Liver (tissue), 9 donors: ENCODE results near the gene WHAMM. TPM values are rescaled to one million over a fixed set of nuclear protein-coding genes. Genes with fewer than 3 reads are reported as not detected.

Experiments
- DNase-seq: peaks from one replicate; pipeline ENCODE4 v3.0.0-alpha.2; 2017; ENCODE audit warnings: low spot score
- H3K27ac ChIP-seq, 2 donors: one replicate each; pipeline ENCODE4 v1.7.0; 2013; ENCODE audit warnings: inconsistent platforms in 2 of 2, low read length in 2 of 2, control low read depth in 1 of 2, low read depth in 1 of 2, mild to moderate bottlenecking in 1 of 2
- H3K27me3 ChIP-seq, 4 donors: one replicate each; pipeline versions ENCODE4 v1.6.1 to v1.7.0; 2013; ENCODE audit warnings: low read length in 3 of 4, inconsistent platforms in 1 of 4, mild to moderate bottlenecking in 1 of 4, moderate library complexity in 1 of 4; ENCODE audit not compliant: control insufficient read depth in 4 of 4, insufficient read depth in 4 of 4
- H3K36me3 ChIP-seq, 4 donors: one replicate each; pipeline versions ENCODE4 v1.6.1 to v1.7.0; 2013; ENCODE audit warnings: low read length in 3 of 4, mild to moderate bottlenecking in 3 of 4, low read depth in 1 of 4, moderate library complexity in 1 of 4; ENCODE audit not compliant: control insufficient read depth in 4 of 4, insufficient read depth in 3 of 4
- H3K4me1 ChIP-seq, 4 donors: one replicate each; pipeline versions ENCODE4 v1.6.1 to v1.7.0; 2013; ENCODE audit warnings: low read length in 3 of 4, mild to moderate bottlenecking in 3 of 4, moderate library complexity in 1 of 4; ENCODE audit not compliant: control insufficient read depth in 4 of 4, insufficient read depth in 4 of 4
- H3K4me3 ChIP-seq, 3 donors: one replicate each; pipeline versions ENCODE4 v1.6.1 to v1.7.0; 2013; ENCODE audit warnings: low read length in 3 of 3, control low read depth in 1 of 3, low read depth in 1 of 3, mild to moderate bottlenecking in 1 of 3
- H3K9ac ChIP-seq, 2 donors: one replicate each; pipeline ENCODE4 v1.7.0; 2013; ENCODE audit warnings: low read length in 2 of 2, mild to moderate bottlenecking in 2 of 2, moderate library complexity in 2 of 2, control low read depth in 1 of 2, low read depth in 1 of 2
- H3K9me3 ChIP-seq, 4 donors: one replicate each; pipeline versions ENCODE4 v1.6.1 to v1.7.0; 2013; ENCODE audit warnings: low read length in 3 of 4; ENCODE audit not compliant: control insufficient read depth in 4 of 4
- CTCF ChIP-seq: fragments of 150-350 bp; IDR thresholded peaks from 2 replicates; pipeline ENCODE4 v1.5.1; 2017; ENCODE audit warnings: improper control_type of control experiment, low read depth, low read length; ENCODE audit not compliant: missing input control
- FOXA1 ChIP-seq: IDR thresholded peaks from 2 replicates; pipeline ENCODE4 v1.6.1; 2016; ENCODE audit warnings: antibody characterized with exemption
- FOXA2 ChIP-seq: IDR thresholded peaks from 2 replicates; pipeline ENCODE4 v1.6.1; 2016; ENCODE audit warnings: antibody characterized with exemption
- GABPA ChIP-seq, 2 donors: IDR thresholded peaks in 1 of 2; conservative IDR thresholded peaks in 1 of 2; 2 replicates each; pipeline ENCODE4 v1.6.1; 2016; ENCODE audit warnings: antibody characterized with exemption in 2 of 2, mild to moderate bottlenecking in 1 of 2, moderate library complexity in 1 of 2
- HNF4A ChIP-seq, 2 donors: conservative IDR thresholded peaks; 2 replicates each; pipeline ENCODE4 v1.6.1; 2016; ENCODE audit warnings: antibody characterized with exemption in 2 of 2, mild to moderate bottlenecking in 2 of 2
- HNF4G ChIP-seq: IDR thresholded peaks from 2 replicates; pipeline ENCODE4 v1.6.1; 2016; ENCODE audit warnings: antibody characterized with exemption
- JUND ChIP-seq, 2 donors: IDR thresholded peaks; 2 replicates each; pipeline ENCODE4 v1.6.1; 2016; ENCODE audit warnings: antibody characterized with exemption in 2 of 2
- MAX ChIP-seq: IDR thresholded peaks from 2 replicates; pipeline ENCODE4 v1.6.1; 2016; ENCODE audit warnings: antibody characterized with exemption
- RAD21 ChIP-seq, 2 donors: IDR thresholded peaks; 2 replicates each; pipeline ENCODE4 v1.6.1; 2016; ENCODE audit warnings: antibody characterized with exemption in 2 of 2, mild to moderate bottlenecking in 2 of 2
- REST ChIP-seq: IDR thresholded peaks from 2 replicates; pipeline ENCODE4 v1.6.1; 2016; ENCODE audit warnings: antibody characterized with exemption, mild to moderate bottlenecking
- RXRA ChIP-seq, 2 donors: IDR thresholded peaks; 2 replicates each; pipeline ENCODE4 v1.6.1; 2017 to 2018; ENCODE audit warnings: antibody characterized with exemption in 2 of 2, mild to moderate bottlenecking in 1 of 2
- YY1 ChIP-seq: IDR thresholded peaks from 2 replicates; pipeline ENCODE4 v1.6.1; 2016; ENCODE audit warnings: antibody characterized with exemption, mild to moderate bottlenecking
- WGBS: extraction: QIAGEN DNeasy Blood & Tissue Kit; methylation state at CpG from one replicate; pipeline ENCODE4 v1.1.7; 2013; 5-methylcytosine and 5-hydroxymethylcytosine counted together
- polyA plus RNA-seq, 2 donors: library from polyadenylated mRNA; stranded (reverse) in 1 of 2; unstranded in 1 of 2; fragments of 200-250 nt in 1 of 2; fragments of >200 nt in 1 of 2; fragmentation: Nextera tagmentation in 1 of 2; extraction: Ambion mirVana in 1 of 2; gene quantifications; one replicate each; pipeline versions ENCODE4 v1.2.1 to v1.2.3, GENCODE V29; 2013 to 2015
- total RNA-seq, 2 donors: library from RNA; depleted of rRNA; stranded (reverse); fragments of >200 nt; gene quantifications; one replicate each; pipeline ENCODE4 v1.2.3, GENCODE V29; 2014
- TF ChIP-seq, protein P1 (sequence below): IDR thresholded peaks from 2 replicates; pipeline ENCODE4 v1.6.1; 2016; ENCODE audit warnings: antibody characterized with exemption
- TF ChIP-seq, protein P2 (sequence below): IDR thresholded peaks from 2 replicates; pipeline ENCODE4 v1.6.1; 2016; ENCODE audit warnings: antibody characterized with exemption
- donor health status: healthy.
- donor health status: healthy.
- donor health status: healthy.
- donor health status: healthy.
- donor health status: healthy.

Gene WHAMM
- total and polyA plus RNA-seq, 4 donors, result 2.5 to 4.0 (median 3.2) TPM

DNA sequence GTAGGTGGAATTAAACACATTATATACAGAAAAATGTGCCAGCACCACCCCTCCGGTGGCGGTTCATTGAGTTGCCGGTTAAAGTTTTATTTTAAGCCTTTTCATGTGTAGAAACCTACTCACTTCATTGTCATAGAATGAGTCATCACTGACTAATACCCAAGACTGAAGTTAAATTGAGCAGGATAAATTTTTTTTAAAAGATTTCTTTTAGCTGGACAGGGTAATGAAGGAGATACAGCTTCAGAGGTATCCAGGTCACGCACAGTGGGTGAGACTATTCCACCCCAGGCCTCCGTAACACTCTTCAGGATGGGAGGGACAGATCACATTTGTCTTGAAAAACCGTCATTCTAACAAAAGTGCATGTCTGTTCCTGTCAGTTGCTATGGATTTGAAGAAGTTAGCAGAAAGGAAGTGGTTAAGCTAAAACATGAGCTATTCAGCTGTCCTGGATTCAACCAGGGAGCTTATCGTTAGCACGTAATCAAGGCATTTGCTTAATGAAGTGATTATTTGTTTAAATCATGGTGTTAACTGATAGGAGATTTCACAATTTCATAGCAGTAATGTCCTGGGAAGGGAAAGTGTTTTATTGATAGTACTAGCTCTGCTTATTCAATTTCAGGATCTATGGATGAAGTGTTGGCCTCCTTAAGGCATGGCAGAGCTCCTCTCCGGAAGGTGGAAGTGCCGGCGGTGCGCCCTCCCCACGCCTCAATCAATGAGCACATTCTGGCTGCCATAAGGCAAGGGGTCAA lies 23.4 kb downstream of the WHAMM start:
- Histone ChIP-seq H3K9me3 (no peaks in the 10 kb centered on the region), H3K9ac (no peak overlapping the region), H3K4me3 (no peak overlapping the region), H3K27me3 (no peaks in the 10 kb centered on the region), H3K36me3 (peaks cover 9 to 62% (median 47%) of the 10 kb centered on the region in 4 donors), H3K27ac (peak overlapping the region; percentile 39 to 62), H3K4me1 (peaks cover 2 to 35% (median 27%) of the 10 kb centered on the region in 4 donors)
- TF ChIP-seq RXRA (IDR thresholded peaks at IDR 0.05) (no peak), YY1 (no peak), REST (no peak), HNF4A (conservative IDR thresholded peaks at IDR 0.05) (no peak), GABPA (IDR thresholded peaks at IDR 0.05 in 1 of 2, conservative IDR thresholded peaks at IDR 0.05 in 1 of 2) (no peak), RAD21 (IDR thresholded peaks at IDR 0.05) (no peak)
- TF ChIP-seq, protein P1, sequence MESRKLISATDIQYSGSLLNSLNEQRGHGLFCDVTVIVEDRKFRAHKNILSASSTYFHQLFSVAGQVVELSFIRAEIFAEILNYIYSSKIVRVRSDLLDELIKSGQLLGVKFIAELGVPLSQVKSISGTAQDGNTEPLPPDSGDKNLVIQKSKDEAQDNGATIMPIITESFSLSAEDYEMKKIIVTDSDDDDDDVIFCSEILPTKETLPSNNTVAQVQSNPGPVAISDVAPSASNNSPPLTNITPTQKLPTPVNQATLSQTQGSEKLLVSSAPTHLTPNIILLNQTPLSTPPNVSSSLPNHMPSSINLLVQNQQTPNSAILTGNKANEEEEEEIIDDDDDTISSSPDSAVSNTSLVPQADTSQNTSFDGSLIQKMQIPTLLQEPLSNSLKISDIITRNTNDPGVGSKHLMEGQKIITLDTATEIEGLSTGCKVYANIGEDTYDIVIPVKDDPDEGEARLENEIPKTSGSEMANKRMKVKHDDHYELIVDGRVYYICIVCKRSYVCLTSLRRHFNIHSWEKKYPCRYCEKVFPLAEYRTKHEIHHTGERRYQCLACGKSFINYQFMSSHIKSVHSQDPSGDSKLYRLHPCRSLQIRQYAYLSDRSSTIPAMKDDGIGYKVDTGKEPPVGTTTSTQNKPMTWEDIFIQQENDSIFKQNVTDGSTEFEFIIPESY, result no peak
- DNase-seq, result no peak
- WGBS, result 69% methylated on average over 13 of the region's 13 CpGs

GRCh38 chr15:82833362-82833682 lies 23.9 kb downstream of the WHAMM start:
- no peak for DNase-seq
- H3K4me1 ChIP-seq, result peaks cover 2 to 31% (median 24%) of the 10 kb centered on the region in 4 donors
- H3K9ac ChIP-seq, result no peak overlapping the region
- peaks cover 9 to 61% (median 46%) of the 10 kb centered on the region in 4 donors for H3K36me3 ChIP-seq
- 79% methylated on average over 4 of the region's 4 CpGs for WGBS
- H3K4me3 ChIP-seq, result no peak overlapping the region
- H3K9me3 ChIP-seq, result no peaks in the 10 kb centered on the region
- TF ChIP-seq GABPA (IDR thresholded peaks at IDR 0.05 in 1 of 2, conservative IDR thresholded peaks at IDR 0.05 in 1 of 2), result no peak
- no peak for TF ChIP-seq YY1
- no peak for TF ChIP-seq MAX
- no peak for TF ChIP-seq HNF4A (conservative IDR thresholded peaks at IDR 0.05)
- TF ChIP-seq JUND (IDR thresholded peaks at IDR 0.05), result no peak
- H3K27ac ChIP-seq, result peak overlapping the region; percentile 39 to 62
- no peaks in the 10 kb centered on the region for H3K27me3 ChIP-seq

DNA sequence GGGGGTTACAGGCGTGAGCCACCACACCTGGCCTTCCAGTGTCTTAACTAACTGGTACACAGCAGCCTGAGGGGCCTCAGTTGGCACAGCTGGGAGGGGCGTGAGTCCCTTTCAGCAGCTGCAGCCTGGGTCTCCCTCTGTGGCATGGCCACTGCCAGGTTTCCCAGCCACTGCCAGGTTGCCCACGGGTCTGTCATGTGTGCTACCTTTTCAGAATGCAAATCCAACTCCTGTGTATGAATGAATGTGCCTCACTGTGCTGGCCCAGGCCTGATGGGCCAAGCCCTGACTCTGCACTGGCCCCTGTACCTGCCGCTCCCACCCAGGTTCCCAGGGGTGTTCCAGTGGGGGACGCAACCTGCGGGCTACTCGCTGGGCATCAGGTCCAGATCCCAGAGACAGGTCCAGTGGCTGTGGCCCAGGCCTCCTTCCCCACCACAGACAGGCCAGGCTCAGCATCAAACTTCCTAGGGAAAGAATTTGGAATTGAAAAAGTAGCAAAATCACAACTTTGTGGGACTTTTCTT lies 26.0 kb downstream of the WHAMM start:
- no peak overlapping the region for H3K9ac ChIP-seq
- WGBS, result 97% methylated on average over 7 of the region's 7 CpGs
- H3K4me3 ChIP-seq, result no peak overlapping the region
- H3K36me3 ChIP-seq, result peaks cover 7 to 60% (median 41%) of the 10 kb centered on the region in 4 donors
- H3K27me3 ChIP-seq, result no peaks in the 10 kb centered on the region
- no peaks in the 10 kb centered on the region for H3K9me3 ChIP-seq
- H3K27ac ChIP-seq, result no peak overlapping the region
- H3K4me1 ChIP-seq, result peaks cover 2 to 19% (median 16%) of the 10 kb centered on the region in 4 donors
- no peak for TF ChIP-seq FOXA1
- TF ChIP-seq, protein P1, result no peak
- TF ChIP-seq FOXA2, result no peak
- TF ChIP-seq, protein P2, sequence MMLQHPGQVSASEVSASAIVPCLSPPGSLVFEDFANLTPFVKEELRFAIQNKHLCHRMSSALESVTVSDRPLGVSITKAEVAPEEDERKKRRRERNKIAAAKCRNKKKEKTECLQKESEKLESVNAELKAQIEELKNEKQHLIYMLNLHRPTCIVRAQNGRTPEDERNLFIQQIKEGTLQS, result no peak
- no peak for TF ChIP-seq RXRA (IDR thresholded peaks at IDR 0.05)
- no peak for TF ChIP-seq HNF4G
- TF ChIP-seq RAD21 (IDR thresholded peaks at IDR 0.05), result no peak
- TF ChIP-seq HNF4A (conservative IDR thresholded peaks at IDR 0.05), result no peak
- no peak for TF ChIP-seq JUND (IDR thresholded peaks at IDR 0.05)
- TF ChIP-seq CTCF, result no peak
- no peak for DNase-seq
